ENCODE measurements around the gene FAM98C.

FAM98C gene

GRCh38 chr19:38429055-38429810 lies 26.3 kb downstream of the FAM98C start:
- TF ChIP-seq CTCF (IDR thresholded peaks at IDR 0.05; ENCODE audit: low read length, missing control alignments): no peak
- DNase-seq (ENCODE audit: low read depth): no peak
- no peak overlapping the region for H3K4me3 ChIP-seq (replicated peaks; ENCODE audit: low read depth, low read length)

- no peak for TF ChIP-seq CTCF (IDR thresholded peaks at IDR 0.05; ENCODE audit: low read length, missing control alignments)
- no peak for DNase-seq (ENCODE audit: low read depth)
Measured at GRCh38 chr19:38429811-38430156, 26.9 kb downstream of the FAM98C start.

GRCh38 chr19:38430931-38431330 lies 28.0 kb downstream of the FAM98C start:
- no peak for TF ChIP-seq CTCF (IDR thresholded peaks at IDR 0.05; ENCODE audit: low read length, missing control alignments)
- DNase-seq (ENCODE audit: low read depth): no peak
- no peak overlapping the region for H3K4me3 ChIP-seq (replicated peaks; ENCODE audit: low read depth, low read length)

More at GRCh38 chr19:38429811-38430156, 26.9 kb downstream of the FAM98C start:
- no peak overlapping the region for H3K4me3 ChIP-seq (replicated peaks; ENCODE audit: low read depth, low read length)

GRCh38 chr19:38433268-38433733 lies 30.4 kb downstream of the FAM98C start, which contains the start of gene RYR1:
TSS of gene RYR1 (plus strand) at chr19:38433691. CDS start at chr19:38433830, 139 bp downstream.
- peak; percentile 10 for DNase-seq (ENCODE audit: low read depth)
- H3K4me3 ChIP-seq (replicated peaks; ENCODE audit: low read depth, low read length): no peak within 1 kb of the TSS
- TF ChIP-seq CTCF (IDR thresholded peaks at IDR 0.05; ENCODE audit: low read length, missing control alignments): no peak

GRCh38 chr19:38434549-38435051 lies 31.7 kb downstream of the FAM98C start:
- DNase-seq (ENCODE audit: low read depth): no peak
- H3K4me3 ChIP-seq (replicated peaks; ENCODE audit: low read depth, low read length): no peak overlapping the region
- TF ChIP-seq CTCF (IDR thresholded peaks at IDR 0.05; ENCODE audit: low read length, missing control alignments): no peak

- DNase-seq (ENCODE audit: low read depth): no peak
- no peak overlapping the region for H3K4me3 ChIP-seq (replicated peaks; ENCODE audit: low read depth, low read length)
- TF ChIP-seq CTCF (IDR thresholded peaks at IDR 0.05; ENCODE audit: low read length, missing control alignments): no peak
Measured at GRCh38 chr19:38437295-38437694, 34.4 kb downstream of the FAM98C start.

Data from fibroblast of pulmonary artery (primary cell).